Sigmoid colon (tissue), 7 donors: ENCODE data around the gene ZCCHC24. TPM values are rescaled to one million over a fixed set of nuclear protein-coding genes. Genes with fewer than 3 reads are reported as not detected.

Experiments
- DNase-seq: peaks from one replicate; pipeline ENCODE4 v3.0.0-alpha.2; 2019
- H3K27ac ChIP-seq, 4 donors: fragments of 200-600 bp; sonication (generic); one replicate each; pipeline ENCODE4 v1.5.1; 2016 to 2019; ENCODE audit warnings: mild to moderate bottlenecking in 1 of 4
- H3K27me3 ChIP-seq, 3 donors: fragments of 200-600 bp; sonication (generic); one replicate each; pipeline ENCODE4 v1.5.1; 2019; ENCODE audit warnings: mild to moderate bottlenecking in 1 of 3
- H3K36me3 ChIP-seq, 4 donors: fragments of 200-600 bp; sonication (generic); one replicate each; pipeline ENCODE4 v1.5.1; 2016 to 2019
- H3K4me1 ChIP-seq, 4 donors: fragments of 200-600 bp; sonication (generic); one replicate each; pipeline ENCODE4 v1.5.1; 2017 to 2019
- H3K4me3 ChIP-seq, 4 donors: fragments of 200-600 bp; sonication (generic); one replicate each; pipeline ENCODE4 v1.5.1; 2017 to 2019; ENCODE audit warnings: mild to moderate bottlenecking in 2 of 4, moderate library complexity in 1 of 4
- H3K9me3 ChIP-seq, 4 donors: fragments of 200-600 bp in 3 of 4; sonication (generic) in 3 of 4; one replicate each; pipeline versions ENCODE4 v1.5.1 to v1.6.1; 2013 to 2019
- CTCF ChIP-seq, 4 experiments: fragments of 450-650 bp in 3 of 4; fragments of 200-600 bp in 1 of 4; IDR thresholded peaks; one replicate each; pipeline ENCODE4 v1.5.1; 2016 to 2019; ENCODE audit warnings: antibody characterized with exemption in 4 of 4, mild to moderate bottlenecking in 3 of 4, moderate library complexity in 2 of 4
- EP300 ChIP-seq, 4 donors: sonication (generic); formaldehyde crosslinking; IDR thresholded peaks; one replicate each; pipeline ENCODE4 v1.6.1; 2017; ENCODE audit warnings: antibody characterized with exemption in 4 of 4
- POLR2A ChIP-seq, 2 donors: fragments of 450-650 bp; IDR thresholded peaks; one replicate each; pipeline ENCODE4 v1.6.1; 2016; ENCODE audit warnings: antibody characterized with exemption in 2 of 2, mild to moderate bottlenecking in 2 of 2, moderate library complexity in 2 of 2
- POLR2AphosphoS5 ChIP-seq, 4 donors: sonication (generic); formaldehyde crosslinking; IDR thresholded peaks; one replicate each; pipeline ENCODE4 v1.6.1; 2017; ENCODE audit warnings: antibody characterized with exemption in 4 of 4
- WGBS, 2 donors: extraction: QIAGEN DNeasy Blood & Tissue Kit; methylation state at CpG; one replicate each; pipeline ENCODE4 v1.1.7; 2013; 5-methylcytosine and 5-hydroxymethylcytosine counted together
- intact Hi-C: fragments of 100-400 bp; cut with DNase I; formaldehyde crosslinking; loops from one replicate; pipeline ENCODE4 v1.15.1; 2023
- polyA plus RNA-seq, 3 donors: library from polyadenylated mRNA; stranded (reverse); fragments of 200-250 nt; gene quantifications; one replicate each; pipeline ENCODE4 v1.2.3, GENCODE V29; 2013
- total RNA-seq, 4 donors: library from RNA; depleted of rRNA; stranded (reverse); fragments of >200 nt; gene quantifications; one replicate each; pipeline ENCODE4 v1.1.0, GENCODE V29; 2016
- donor health status: healthy with polysubstance abuse.
- donor health status: Bipolar disorder and iron deficiency.
- donor health status: healthy.

The ZCCHC24 gene
- total and polyA plus RNA-seq, 7 donors, result 7.6 to 141 (median 82.6) TPM

GRCh38 chr10:79385804-79386531, 59.5 kb downstream of the ZCCHC24 start:
- Histone ChIP-seq H3K4me3 (no peak overlapping the region), H3K4me1 (peaks cover 0 to 77% (median 49%) of the 10 kb centered on the region in 4 donors), H3K27me3 (no peaks in the 10 kb centered on the region), H3K9me3 (no peaks in the 10 kb centered on the region), H3K36me3 (peaks cover 5 to 38% (median 17%) of the 10 kb centered on the region in 4 donors), H3K27ac (peak overlapping the region in 1 of 4 donors; percentile 91)
- WGBS, 2 donors, result 90% methylated on average over 28 of the region's 28 CpGs
- peak; percentile 70 for DNase-seq
- intact Hi-C loops, result loop anchor here (2.0 kb wide), 1 partner anchor 53 kb away; no protein-coding TSS in a partner anchor
- TF ChIP-seq CTCF (IDR thresholded peaks at IDR 0.05) (no peak), POLR2AphosphoS5 (IDR thresholded peaks at IDR 0.05) (no peak), EP300 (IDR thresholded peaks at IDR 0.05) (no peak), POLR2A (IDR thresholded peaks at IDR 0.05) (no peak)

- DNase-seq, result peak; percentile 64
- Histone ChIP-seq H3K4me3 (no peak overlapping the region), H3K27ac (peak overlapping the region in 1 of 4 donors; percentile 91), H3K27me3 (no peaks in the 10 kb centered on the region), H3K9me3 (no peaks in the 10 kb centered on the region), H3K4me1 (peaks cover 0 to 77% (median 52%) of the 10 kb centered on the region in 4 donors), H3K36me3 (peaks cover 5 to 38% (median 17%) of the 10 kb centered on the region in 4 donors)
- intact Hi-C loops, result no loop called here
- no peak for TF ChIP-seq EP300 (IDR thresholded peaks at IDR 0.05)
- no peak for TF ChIP-seq POLR2A (IDR thresholded peaks at IDR 0.05)
- TF ChIP-seq POLR2AphosphoS5 (IDR thresholded peaks at IDR 0.05), result no peak
- no peak for TF ChIP-seq CTCF (IDR thresholded peaks at IDR 0.05)
- 86 to 92% methylated on average over 9 of the region's 9 CpGs for WGBS, 2 donors
These were observed 60.0 kb downstream of the ZCCHC24 start for GRCh38 chr10:79385392-79385795.

GRCh38 chr10:79384773-79385391, 60.5 kb downstream of the ZCCHC24 start:
- H3K4me1 ChIP-seq, result peaks cover 0 to 77% (median 55%) of the 10 kb centered on the region in 4 donors
- no peak for TF ChIP-seq CTCF (IDR thresholded peaks at IDR 0.05)
- peak; percentile 57 for DNase-seq
- intact Hi-C loops, result no loop called here
- H3K27ac ChIP-seq, result peak overlapping the region in 2 of 4 donors; percentile 14 to 91
- peaks cover 5 to 38% (median 17%) of the 10 kb centered on the region in 4 donors for H3K36me3 ChIP-seq
- H3K9me3 ChIP-seq, result no peaks in the 10 kb centered on the region
- no peaks in the 10 kb centered on the region for H3K27me3 ChIP-seq
- no peak overlapping the region for H3K4me3 ChIP-seq
- 90% methylated on average over 14 of the region's 14 CpGs for WGBS, 2 donors

- no peak overlapping the region for H3K4me3 ChIP-seq
- peak overlapping the region in 2 of 4 donors; percentile 90 to 91 for H3K27ac ChIP-seq
- peaks cover 5 to 36% (median 17%) of the 10 kb centered on the region in 4 donors for H3K36me3 ChIP-seq
- H3K9me3 ChIP-seq, result no peaks in the 10 kb centered on the region
- WGBS, 2 donors, result 92 to 94% methylated on average over 12 of the region's 12 CpGs
- no peaks in the 10 kb centered on the region for H3K27me3 ChIP-seq
- peak; percentile 61 for DNase-seq
- TF ChIP-seq CTCF (IDR thresholded peaks at IDR 0.05) (no peak), POLR2A (IDR thresholded peaks at IDR 0.05) (no peak), POLR2AphosphoS5 (IDR thresholded peaks at IDR 0.05) (peak in 1 of 4 donors; percentile 25), EP300 (IDR thresholded peaks at IDR 0.05) (no peak)
- peaks cover 3 to 79% (median 59%) of the 10 kb centered on the region in 4 donors for H3K4me1 ChIP-seq
- intact Hi-C loops, result no loop called here
These were observed 61.3 kb downstream of the ZCCHC24 start for GRCh38 chr10:79383974-79384606.
